ENCODE data around the gene ADSL.

GRCh38 chr22:40415531-40416266, 69.4 kb downstream of the ADSL start:
- TF ChIP-seq CTCF (IDR thresholded peaks at IDR 0.05; ENCODE audit: borderline replicate concordance, extremely low read depth, low read length, poor library complexity, severe bottlenecking) (no peak), EZH2 (IDR thresholded peaks at IDR 0.05; ENCODE audit: borderline replicate concordance, low read depth, low read length, severe bottlenecking) (no peak)

Measured in DND-41 (cell line).